ENCODE results near the gene KCNC4. TPM values are rescaled to one million over a fixed set of nuclear protein-coding genes. Genes with fewer than 3 reads are reported as not detected.

The KCNC4 gene
- total RNA-seq, 1 experiment from 2014 or later, result 8.9 TPM

GRCh38 chr1:110235181-110235833 lies 25.2 kb downstream of the KCNC4 start:
- Histone ChIP-seq H3K56ac (ENCODE audit: insufficient read length, low read depth, low read length) (no peak overlapping the region), H3K4me2 (ENCODE audit: insufficient read depth, insufficient read length, low read length) (no peak overlapping the region), H2BK12ac (ENCODE audit: insufficient read length, low read depth, low read length) (no peak overlapping the region), H2BK20ac (ENCODE audit: low read depth, low read length, poor library complexity, severe bottlenecking) (no peak overlapping the region), H3T11ph (ENCODE audit: low read length) (no peak overlapping the region), H4K8ac (replicated peaks; ENCODE audit: insufficient read length, low read depth, low read length) (no peak overlapping the region), H3K23me2 (ENCODE audit: insufficient read length, low read depth, low read length, poor library complexity, severe bottlenecking) (no peaks in the 10 kb centered on the region), H3K79me1 (ENCODE audit: insufficient read depth, low read depth, low read length, poor library complexity, severe bottlenecking) (no peaks in the 10 kb centered on the region), H3K27me3 (ENCODE audit: insufficient read depth, low read length) (no peaks in the 10 kb centered on the region), H3K4ac (ENCODE audit: low read depth, low read length) (no peak overlapping the region), H3K23ac (ENCODE audit: insufficient read length, low read depth, low read length) (no peak overlapping the region), H3K4me1 (ENCODE audit: insufficient read depth, low read length) (no peaks in the 10 kb centered on the region), H4K5ac (ENCODE audit: insufficient read length, low read depth, low read length) (no peak overlapping the region), H2BK15ac (ENCODE audit: low read depth, low read length) (no peak overlapping the region), H2AK5ac (ENCODE audit: insufficient read length, low read length) (no peak overlapping the region), H3K27ac (ENCODE audit: insufficient read length, low read depth, low read length) (no peak overlapping the region), H3K18ac (ENCODE audit: insufficient read length, low read depth, low read length) (no peak overlapping the region), H2AFZ (ENCODE audit: low read length) (no peak overlapping the region), H4K91ac (ENCODE audit: insufficient read length, low read depth, low read length) (no peak overlapping the region), H3K14ac (ENCODE audit: insufficient read depth, low read length) (no peak overlapping the region), H3K79me2 (ENCODE audit: insufficient read depth, low read length) (no peaks in the 10 kb centered on the region), H2BK5ac (ENCODE audit: insufficient read length, low read length) (no peak overlapping the region), H3K9ac (ENCODE audit: extremely low read depth, insufficient read length, low read length) (no peak overlapping the region), H2BK120ac (ENCODE audit: low read depth, low read length, poor library complexity, severe bottlenecking) (no peak overlapping the region), H3K9me3 (ENCODE audit: control insufficient read depth, low read depth, low read length) (peaks cover 7% of the 10 kb centered on the region), H4K20me1 (ENCODE audit: control insufficient read depth, insufficient read depth, insufficient read length) (no peaks in the 10 kb centered on the region)
- H3K4me1 Mint-ChIP-seq, result peaks cover 26 to 33% of the 10 kb centered on the region in 2 experiments
- WGBS (ENCODE audit: extremely low coverage, insufficient read length, low lambda C conversion rate), result no CpG with 5 or more reads among the region's 13 CpGs
- H3K36me3 Mint-ChIP-seq (ENCODE audit: insufficient read depth in 1 of 3, low read depth in 3 of 3), result peaks cover 0 to 3% (median 0%) of the 10 kb centered on the region in 3 experiments; a peak in 2 of 7 replicates
- H3K27ac Mint-ChIP-seq, result peak overlapping the region; percentile 21 to 88 (median 56); a peak in 3 of 7 replicates
- H3K9me3 Mint-ChIP-seq, result no peaks in the 10 kb centered on the region
- no peak for TF ChIP-seq CTCF (conservative IDR thresholded peaks at IDR 0.05)
- H3K27me3 Mint-ChIP-seq (ENCODE audit: low read depth), result peaks cover 2% of the 10 kb centered on the region
- no peak overlapping the region for H3K4me3 Mint-ChIP-seq
- DNase-seq, result no peak

Data from H9 (cell line).